Omental fat pad (tissue), 4 donors: ENCODE data around the gene GNAO1. TPM values are rescaled to one million over a fixed set of nuclear protein-coding genes. Genes with fewer than 3 reads are reported as not detected.

Experiments
- ATAC-seq: fragments of 150-250 bp; one replicate; pipeline ENCODE4 v1.9.1; 2016; ENCODE audit warnings: mild to moderate bottlenecking, moderate library complexity; ENCODE audit not compliant: low FRiP score
- DNase-seq: peaks from one replicate; pipeline ENCODE4 v3.0.0-alpha.2; 2019; ENCODE audit warnings: low spot score
- CTCF ChIP-seq, 3 donors: fragments of 450-650 bp; IDR thresholded peaks; one replicate each; pipeline ENCODE4 v1.5.1; 2016 to 2017; ENCODE audit warnings: antibody characterized with exemption in 3 of 3, mild to moderate bottlenecking in 3 of 3, moderate library complexity in 2 of 3
- total RNA-seq, 4 donors: library from RNA; depleted of rRNA; stranded (reverse); fragments of >200 nt; gene quantifications; one replicate each; pipeline ENCODE4 v1.1.0, GENCODE V29; 2016

Gene GNAO1
- total RNA-seq, 4 donors from 2014 or later = 1.4 to 2.6 (median 2.3) TPM

GRCh38 chr16:56222474-56222997, 31.2 kb downstream of the GNAO1 start:
- no peak for TF ChIP-seq CTCF (IDR thresholded peaks at IDR 0.05)
- no peak for DNase-seq
- ATAC-seq = no peak

DNA sequence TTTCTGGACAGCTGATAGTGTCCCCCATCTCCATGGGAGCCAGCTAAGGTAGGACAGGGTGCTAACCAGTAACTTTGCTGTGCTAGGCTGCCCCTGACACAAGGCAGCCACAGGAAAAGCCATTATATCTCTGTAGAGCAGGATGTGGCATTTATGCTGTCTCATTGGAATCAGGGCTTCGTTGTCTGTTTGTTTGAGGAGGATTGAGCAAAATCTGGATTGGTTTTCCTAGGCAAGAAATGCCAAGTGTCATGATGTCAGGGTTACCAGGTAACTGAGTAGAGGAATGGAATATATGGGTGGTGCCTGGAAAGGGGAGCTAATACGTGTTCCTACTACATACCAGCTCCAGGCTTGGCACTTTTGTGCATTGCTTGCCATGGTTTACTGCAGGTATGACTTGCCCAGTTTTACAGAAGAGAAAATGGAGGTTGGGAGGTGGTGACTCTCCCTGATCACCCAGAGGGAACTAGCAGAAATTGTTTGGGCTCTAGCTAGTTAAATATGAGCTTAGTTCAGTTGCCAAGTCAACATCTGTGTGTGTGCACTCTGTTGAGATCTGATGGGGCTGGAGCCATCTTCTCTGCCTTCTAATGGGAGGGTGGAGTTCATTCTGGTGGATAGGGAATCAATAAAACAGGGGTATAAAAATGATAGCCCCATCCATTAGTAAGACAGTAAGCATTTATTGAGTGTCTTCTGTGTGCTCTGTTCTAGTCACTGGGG, 33.9 kb downstream of the GNAO1 start:
- no peak for DNase-seq
- TF ChIP-seq CTCF (IDR thresholded peaks at IDR 0.05) = no peak
- ATAC-seq = no peak

- ATAC-seq (no peak), DNase-seq (no peak)
- no peak for TF ChIP-seq CTCF (IDR thresholded peaks at IDR 0.05)
Observed at GRCh38 chr16:56226187-56226586, 34.9 kb downstream of the GNAO1 start.

DNA sequence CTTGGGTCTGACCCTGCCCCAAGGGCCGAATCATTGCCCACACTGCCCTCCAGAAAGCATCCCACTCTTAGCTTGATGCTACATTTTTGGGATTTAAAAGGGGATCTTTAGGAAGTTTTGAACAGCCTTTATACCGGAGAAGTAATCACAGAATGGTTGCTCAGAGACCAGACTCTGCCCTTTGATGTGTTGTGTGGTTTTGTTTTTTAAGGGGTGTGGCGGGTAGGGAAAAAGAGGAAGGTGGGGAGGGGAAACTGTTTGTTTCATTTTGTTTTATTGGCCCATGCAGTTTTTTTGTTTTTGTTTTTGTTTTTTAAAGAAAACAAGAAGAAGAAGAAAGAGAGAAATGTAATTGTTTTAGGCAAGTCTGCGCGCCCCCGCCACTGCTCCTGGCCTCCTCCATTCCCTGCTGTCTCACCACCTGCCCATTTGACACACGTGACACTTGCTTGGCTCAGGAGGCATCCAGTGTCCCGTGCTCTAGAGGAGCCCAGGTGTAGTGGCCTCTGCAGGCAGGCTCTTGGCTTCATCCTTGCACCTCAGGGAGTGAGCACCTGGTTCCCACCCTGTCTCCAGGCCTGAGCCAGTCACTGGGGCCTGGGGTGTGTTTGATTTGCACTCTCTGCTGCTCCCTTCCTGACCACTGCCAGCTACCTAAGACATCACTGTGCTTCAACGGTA, 35.7 kb downstream of the GNAO1 start:
- TF ChIP-seq CTCF (IDR thresholded peaks at IDR 0.05) = no peak
- no peak for DNase-seq
- no peak for ATAC-seq

DNA sequence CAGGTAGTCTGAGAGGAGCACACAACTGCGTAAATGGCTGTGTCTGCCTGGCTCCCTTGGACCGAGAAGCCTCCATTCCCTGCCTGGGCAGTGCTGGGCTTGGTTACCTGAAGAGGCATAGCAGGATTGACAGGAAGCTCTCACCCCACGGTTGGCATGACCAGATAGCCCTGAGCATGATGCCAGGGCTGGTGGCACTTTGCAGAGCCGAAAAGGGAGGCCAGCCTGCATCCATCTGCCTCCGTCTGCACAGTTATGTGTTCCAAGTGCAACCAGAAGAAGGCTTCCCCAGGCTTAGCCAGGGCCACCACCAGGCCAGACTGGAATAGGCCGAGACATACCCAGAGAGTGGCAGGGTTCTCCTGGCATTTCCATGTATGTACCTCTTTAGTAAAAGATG, 36.6 kb downstream of the GNAO1 start:
- ATAC-seq (no peak), DNase-seq (no peak)
- TF ChIP-seq CTCF (IDR thresholded peaks at IDR 0.05) = no peak

DNA sequence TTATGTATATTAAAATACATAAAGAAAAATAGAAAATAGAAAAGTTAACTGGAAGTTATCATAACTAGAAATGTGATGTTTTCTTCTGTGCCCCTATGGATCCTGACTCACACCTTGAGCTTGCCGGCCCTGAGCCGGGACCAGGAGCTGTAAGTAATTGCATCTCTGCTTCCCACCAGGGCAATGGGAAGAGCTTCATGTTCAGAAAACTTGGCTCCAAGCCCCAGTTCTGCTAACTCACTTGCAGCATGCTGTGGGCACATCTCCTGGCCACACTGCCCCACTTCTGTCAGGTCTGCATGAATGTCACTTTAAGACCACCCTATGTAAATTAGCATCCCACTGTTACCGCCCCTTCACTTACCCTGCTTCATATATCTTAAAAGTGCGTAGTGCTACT, 37.2 kb downstream of the GNAO1 start:
- no peak for ATAC-seq
- no peak for TF ChIP-seq CTCF (IDR thresholded peaks at IDR 0.05)
- DNase-seq = no peak
